Measurements from ENCODE around the gene SORCS2. TPM values are rescaled to one million over a fixed set of nuclear protein-coding genes. Genes with fewer than 3 reads are reported as not detected.
A peak's percentile ranks its signal among the peaks of the same experiment; 100 is the strongest.

Gene SORCS2
- total and polyA plus RNA-seq, 4 donors: 0.05 to 8.4 (median 1.8) TPM

- Histone ChIP-seq H3K9me3 (ENCODE audit: control insufficient read depth, low read length) (no peaks in the 10 kb centered on the region), H3K27ac (ENCODE audit: low read depth in 1 of 2, low read length in 2 of 2) (no peak overlapping the region), H3K36me3 (ENCODE audit: control insufficient read depth in 1 of 2, insufficient read depth in 2 of 2, low read length in 1 of 2) (no peaks in the 10 kb centered on the region), H3K4me1 (ENCODE audit: control insufficient read depth in 1 of 2, insufficient read depth in 2 of 2, low read length in 2 of 2) (no peaks in the 10 kb centered on the region), H3K4me3 (ENCODE audit: low read length in 2 of 2) (no peak overlapping the region), H3K27me3 (ENCODE audit: control insufficient read depth in 1 of 2, insufficient read depth in 2 of 2, low read length in 1 of 2) (no peaks in the 10 kb centered on the region)
- intact Hi-C loops (cut with DNase I): no loop called here
- DNase-seq (peak in 1 of 2 donors; percentile 50), ATAC-seq (ENCODE audit: low FRiP score) (no peak)
- 78 to 85% methylated on average over 15 of the region's 15 CpGs for WGBS, 2 donors
Measured at GRCh38 chr4:7328162-7328912, 136.0 kb downstream of the SORCS2 start.

- Histone ChIP-seq H3K27ac (ENCODE audit: low read depth in 1 of 2, low read length in 2 of 2) (no peak overlapping the region), H3K36me3 (ENCODE audit: control insufficient read depth in 1 of 2, insufficient read depth in 2 of 2, low read length in 1 of 2) (no peaks in the 10 kb centered on the region), H3K27me3 (ENCODE audit: control insufficient read depth in 1 of 2, insufficient read depth in 2 of 2, low read length in 1 of 2) (no peaks in the 10 kb centered on the region), H3K9me3 (ENCODE audit: control insufficient read depth, low read length) (no peaks in the 10 kb centered on the region), H3K4me1 (ENCODE audit: control insufficient read depth in 1 of 2, insufficient read depth in 2 of 2, low read length in 2 of 2) (no peaks in the 10 kb centered on the region), H3K4me3 (ENCODE audit: low read length in 2 of 2) (no peak overlapping the region)
- 38 to 41% methylated on average over 22 of the region's 22 CpGs for WGBS, 2 donors
- intact Hi-C loops (cut with DNase I): no loop called here
- DNase-seq: peak; percentile 86 to 92
- peak; percentile 64 for ATAC-seq (ENCODE audit: low FRiP score)
Measured at GRCh38 chr4:7328913-7329638, 136.7 kb downstream of the SORCS2 start.

GRCh38 chr4:7330031-7330596 lies 137.8 kb downstream of the SORCS2 start:
- H3K27me3 ChIP-seq (ENCODE audit: control insufficient read depth in 1 of 2, insufficient read depth in 2 of 2, low read length in 1 of 2): no peaks in the 10 kb centered on the region
- WGBS, 2 donors: 95 to 96% methylated on average over 17 of the region's 17 CpGs
- intact Hi-C loops (cut with DNase I): no loop called here
- no peak overlapping the region for H3K4me3 ChIP-seq (ENCODE audit: low read length in 2 of 2)
- no peak overlapping the region for H3K27ac ChIP-seq (ENCODE audit: low read depth in 1 of 2, low read length in 2 of 2)
- H3K4me1 ChIP-seq (ENCODE audit: control insufficient read depth in 1 of 2, insufficient read depth in 2 of 2, low read length in 2 of 2): no peaks in the 10 kb centered on the region
- no peaks in the 10 kb centered on the region for H3K36me3 ChIP-seq (ENCODE audit: control insufficient read depth in 1 of 2, insufficient read depth in 2 of 2, low read length in 1 of 2)
- DNase-seq (peak; percentile 14 to 46), ATAC-seq (ENCODE audit: low FRiP score) (no peak)
- H3K9me3 ChIP-seq (ENCODE audit: control insufficient read depth, low read length): no peaks in the 10 kb centered on the region

GRCh38 chr4:7330811-7331681 lies 138.7 kb downstream of the SORCS2 start:
- DNase-seq (peak; percentile 52 to 53), ATAC-seq (ENCODE audit: low FRiP score) (no peak)
- intact Hi-C loops (cut with DNase I): no loop called here
- Histone ChIP-seq H3K27me3 (ENCODE audit: control insufficient read depth in 1 of 2, insufficient read depth in 2 of 2, low read length in 1 of 2) (no peaks in the 10 kb centered on the region), H3K9me3 (ENCODE audit: control insufficient read depth, low read length) (no peaks in the 10 kb centered on the region), H3K27ac (ENCODE audit: low read depth in 1 of 2, low read length in 2 of 2) (no peak overlapping the region), H3K36me3 (ENCODE audit: control insufficient read depth in 1 of 2, insufficient read depth in 2 of 2, low read length in 1 of 2) (no peaks in the 10 kb centered on the region), H3K4me1 (ENCODE audit: control insufficient read depth in 1 of 2, insufficient read depth in 2 of 2, low read length in 2 of 2) (no peaks in the 10 kb centered on the region), H3K4me3 (ENCODE audit: low read length in 2 of 2) (no peak overlapping the region)
- WGBS, 2 donors: 90 to 96% methylated on average over 22 of the region's 22 CpGs

DNA sequence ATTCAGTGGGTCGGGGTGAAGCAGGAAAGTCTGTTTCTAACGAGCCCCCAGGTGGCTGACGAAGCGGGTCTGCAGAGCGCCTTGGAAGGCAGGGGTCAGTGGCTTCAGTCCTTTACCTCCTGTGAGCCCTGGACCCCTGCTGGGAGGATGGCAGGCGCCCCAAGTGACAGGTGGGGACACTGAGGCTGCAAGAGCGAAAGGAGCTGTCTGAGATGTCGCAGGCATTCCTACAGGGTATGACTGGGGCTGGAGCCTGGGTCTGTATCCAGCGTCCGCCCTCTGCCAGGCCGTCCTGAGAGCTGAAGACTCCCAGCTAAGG lies 139.3 kb downstream of the SORCS2 start:
- ATAC-seq (ENCODE audit: low FRiP score): no peak
- DNase-seq: peak in 1 of 2 donors; percentile 29
- no peaks in the 10 kb centered on the region for H3K4me1 ChIP-seq (ENCODE audit: control insufficient read depth in 1 of 2, insufficient read depth in 2 of 2, low read length in 2 of 2)
- H3K9me3 ChIP-seq (ENCODE audit: control insufficient read depth, low read length): no peaks in the 10 kb centered on the region
- H3K4me3 ChIP-seq (ENCODE audit: low read length in 2 of 2): no peak overlapping the region
- WGBS, 2 donors: 94 to 96% methylated on average over 11 of the region's 11 CpGs
- H3K36me3 ChIP-seq (ENCODE audit: control insufficient read depth in 1 of 2, insufficient read depth in 2 of 2, low read length in 1 of 2): no peaks in the 10 kb centered on the region
- intact Hi-C loops (cut with DNase I): no loop called here
- no peaks in the 10 kb centered on the region for H3K27me3 ChIP-seq (ENCODE audit: control insufficient read depth in 1 of 2, insufficient read depth in 2 of 2, low read length in 1 of 2)
- no peak overlapping the region for H3K27ac ChIP-seq (ENCODE audit: low read depth in 1 of 2, low read length in 2 of 2)

GRCh38 chr4:7332216-7333023 lies 140.1 kb downstream of the SORCS2 start:
- Histone ChIP-seq H3K27me3 (ENCODE audit: control insufficient read depth in 1 of 2, insufficient read depth in 2 of 2, low read length in 1 of 2) (no peaks in the 10 kb centered on the region), H3K36me3 (ENCODE audit: control insufficient read depth in 1 of 2, insufficient read depth in 2 of 2, low read length in 1 of 2) (no peaks in the 10 kb centered on the region), H3K9me3 (ENCODE audit: control insufficient read depth, low read length) (no peaks in the 10 kb centered on the region), H3K27ac (ENCODE audit: low read depth in 1 of 2, low read length in 2 of 2) (no peak overlapping the region), H3K4me1 (ENCODE audit: control insufficient read depth in 1 of 2, insufficient read depth in 2 of 2, low read length in 2 of 2) (no peaks in the 10 kb centered on the region), H3K4me3 (ENCODE audit: low read length in 2 of 2) (no peak overlapping the region)
- DNase-seq (peak; percentile 49 to 57), ATAC-seq (ENCODE audit: low FRiP score) (no peak)
- intact Hi-C loops (cut with DNase I): no loop called here
- WGBS, 2 donors: 88 to 89% methylated on average over 15 of the region's 15 CpGs

- H3K27ac ChIP-seq (ENCODE audit: low read depth in 1 of 2, low read length in 2 of 2): no peak overlapping the region
- H3K36me3 ChIP-seq (ENCODE audit: control insufficient read depth in 1 of 2, insufficient read depth in 2 of 2, low read length in 1 of 2): no peaks in the 10 kb centered on the region
- DNase-seq (peak in 1 of 2 donors; percentile 54), ATAC-seq (ENCODE audit: low FRiP score) (no peak)
- 90 to 94% methylated on average over 16 of the region's 16 CpGs for WGBS, 2 donors
- intact Hi-C loops (cut with DNase I): no loop called here
- no peaks in the 10 kb centered on the region for H3K9me3 ChIP-seq (ENCODE audit: control insufficient read depth, low read length)
- no peaks in the 10 kb centered on the region for H3K4me1 ChIP-seq (ENCODE audit: control insufficient read depth in 1 of 2, insufficient read depth in 2 of 2, low read length in 2 of 2)
- H3K27me3 ChIP-seq (ENCODE audit: control insufficient read depth in 1 of 2, insufficient read depth in 2 of 2, low read length in 1 of 2): no peaks in the 10 kb centered on the region
- no peak overlapping the region for H3K4me3 ChIP-seq (ENCODE audit: low read length in 2 of 2)
Measured at GRCh38 chr4:7333024-7333780, 140.9 kb downstream of the SORCS2 start.

Data from aorta (tissue), 5 donors.